Stomach (tissue), 4 donors: Measurements from ENCODE around the gene SNTG2.

Experiments used
- POLR2AphosphoS5 ChIP-seq, 3 donors: sonication (generic); formaldehyde crosslinking; IDR thresholded peaks; one replicate each; pipeline ENCODE4 v1.6.1; 2016; ENCODE audit warnings: antibody characterized with exemption in 3 of 3
- TF ChIP-seq, protein P1 (sequence below), 7 experiments: fragments of 450-650 bp in 4 of 7; fragments of 200-600 bp in 3 of 7; sonication (generic) in 3 of 7; IDR thresholded peaks; one replicate each; pipeline ENCODE4 v1.5.1; 2016 to 2019; ENCODE audit warnings: antibody characterized with exemption in 7 of 7, control low read depth in 2 of 7, mild to moderate bottlenecking in 1 of 7

GRCh38 chr2:1130922-1131321, 180.3 kb downstream of the SNTG2 start:
- TF ChIP-seq, protein P1, sequence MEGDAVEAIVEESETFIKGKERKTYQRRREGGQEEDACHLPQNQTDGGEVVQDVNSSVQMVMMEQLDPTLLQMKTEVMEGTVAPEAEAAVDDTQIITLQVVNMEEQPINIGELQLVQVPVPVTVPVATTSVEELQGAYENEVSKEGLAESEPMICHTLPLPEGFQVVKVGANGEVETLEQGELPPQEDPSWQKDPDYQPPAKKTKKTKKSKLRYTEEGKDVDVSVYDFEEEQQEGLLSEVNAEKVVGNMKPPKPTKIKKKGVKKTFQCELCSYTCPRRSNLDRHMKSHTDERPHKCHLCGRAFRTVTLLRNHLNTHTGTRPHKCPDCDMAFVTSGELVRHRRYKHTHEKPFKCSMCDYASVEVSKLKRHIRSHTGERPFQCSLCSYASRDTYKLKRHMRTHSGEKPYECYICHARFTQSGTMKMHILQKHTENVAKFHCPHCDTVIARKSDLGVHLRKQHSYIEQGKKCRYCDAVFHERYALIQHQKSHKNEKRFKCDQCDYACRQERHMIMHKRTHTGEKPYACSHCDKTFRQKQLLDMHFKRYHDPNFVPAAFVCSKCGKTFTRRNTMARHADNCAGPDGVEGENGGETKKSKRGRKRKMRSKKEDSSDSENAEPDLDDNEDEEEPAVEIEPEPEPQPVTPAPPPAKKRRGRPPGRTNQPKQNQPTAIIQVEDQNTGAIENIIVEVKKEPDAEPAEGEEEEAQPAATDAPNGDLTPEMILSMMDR (IDR thresholded peaks at IDR 0.05), result no peak
- no peak for TF ChIP-seq POLR2AphosphoS5 (IDR thresholded peaks at IDR 0.05)
